HCT116 (cell line): ENCODE measurements around the gene TSC22D4. TPM values are rescaled to one million over a fixed set of nuclear protein-coding genes. Genes with fewer than 3 reads are reported as not detected.
A peak's percentile ranks its signal among the peaks of the same experiment; 100 is the strongest.
"Not testable (repeated sequence)": the region's sequence is repeated elsewhere in the genome, so short reads cannot be mapped to it uniquely, and the experiment has no call there.

ENCODE experiments used
- ATAC-seq: fragments of 200-7000 bp; cut with Tn5 transposase; 2 replicates; pipeline ENCODE4 v1.9.1; 2020; ENCODE audit warnings: mild to moderate bottlenecking, moderate library complexity
- BruUV-seq: library from RNA; stranded (reverse); fragments of 400-500 nt; replicated peaks from 2 replicates; lab custom pipeline; 2021; lab: Mats Ljungman, UMichigan
- CTCF ChIA-PET: fragments of 300-600 bp; sonication (Branson Sonifier 250); formaldehyde crosslinking; loops from one replicate; lab custom pipeline; 2021; ENCODE audit warnings: antibody characterized with exemption; lab: Charles Lee
- POLR2A ChIA-PET: fragments of 300-600, 350-600 bp; sonication (Branson Sonifier 250); formaldehyde crosslinking; loops from one replicate; lab custom pipeline; 2021; ENCODE audit warnings: antibody characterized with exemption; lab: Charles Lee
- RAD21 ChIA-PET, 2 experiments: fragments of 300-600 bp; sonication (Branson Sonifier 250); formaldehyde crosslinking; loops; one replicate each; lab custom pipeline; 2023; ENCODE audit warnings: low total read pairs in 2 of 2; ENCODE audit not compliant: uncharacterized antibody in 2 of 2, unreplicated experiment in 2 of 2, low non-redundant PET in 1 of 2; lab: Charles Lee
- DNase-seq: peaks from one replicate; pipeline ENCODE4 v3.0.0-alpha.2; 2010; ENCODE audit warnings: low read depth, low spot score
- H2AFZ ChIP-seq: fragments of 200-600 bp; shearing (Covaris generic), sonication (generic); 2 replicates; pipeline ENCODE4 v1.6.1; 2017; ENCODE audit warnings: low read depth, mixed run types, mixed read lengths, antibody characterized with exemption, low read length; ENCODE audit not compliant: poor library complexity, severe bottlenecking
- H3K27ac ChIP-seq: 2 replicates; pipeline ENCODE4 v1.5.1; 2012; ENCODE audit warnings: low read depth, low read length
- H3K27me3 ChIP-seq: fragments of 200-600 bp; sonication (generic); 2 replicates; pipeline ENCODE4 v1.6.1; 2016; ENCODE audit warnings: mixed run types, low read length, mixed read lengths; ENCODE audit not compliant: insufficient read depth
- H3K36me3 ChIP-seq, 2 experiments: fragments of 200-500 bp in 1 of 2; fragments of 200-600 bp in 1 of 2; sonication (Bioruptor generic) in 1 of 2; sonication (generic) in 1 of 2; 2 replicates each; pipeline versions ENCODE4 v1.5.1 to v1.6.1; 2014 to 2016; ENCODE audit warnings: low read length in 2 of 2, inconsistent platforms in 1 of 2, mixed read lengths in 1 of 2, mixed run types in 1 of 2; ENCODE audit not compliant: insufficient read depth in 2 of 2, control insufficient read depth in 1 of 2
- H3K4me1 ChIP-seq, 2 experiments: fragments of 200-600 bp in 1 of 2; sonication (generic) in 1 of 2; 2 replicates each; pipeline versions ENCODE4 v1.5.1 to v1.6.1; 2012 to 2017; ENCODE audit warnings: low read length in 2 of 2, inconsistent platforms in 1 of 2, mild to moderate bottlenecking in 1 of 2, mixed read lengths in 1 of 2, mixed run types in 1 of 2, moderate library complexity in 1 of 2; ENCODE audit not compliant: insufficient read depth in 2 of 2, control insufficient read depth in 1 of 2
- H3K4me2 ChIP-seq: fragments of 200-600 bp; sonication (generic); 2 replicates; pipeline ENCODE4 v1.6.1; 2017; ENCODE audit warnings: mixed run types, low read length, mixed read lengths
- H3K4me3 ChIP-seq, 2 experiments: fragments of 200-600 bp in 1 of 2; sonication (generic) in 1 of 2; replicated peaks in 1 of 2; 2 replicates each; pipeline ENCODE4 v1.5.1; 2011 to 2016; ENCODE audit warnings: low read length in 2 of 2, control low read depth in 1 of 2, low read depth in 1 of 2, mild to moderate bottlenecking in 1 of 2, mixed read lengths in 1 of 2, mixed run types in 1 of 2
- H3K79me2 ChIP-seq: fragments of 200-600 bp; sonication (generic); 2 replicates; pipeline ENCODE4 v1.6.1; 2017; ENCODE audit warnings: mild to moderate bottlenecking, mixed run types, low read length, moderate library complexity, mixed read lengths; ENCODE audit not compliant: insufficient read depth
- H3K9ac ChIP-seq: fragments of 200-600 bp; sonication (generic); 2 replicates; pipeline ENCODE4 v1.6.1; 2016; ENCODE audit warnings: low read length, mixed read lengths
- H3K9me2 ChIP-seq: fragments of 200-600 bp; sonication (generic), shearing (Covaris generic); 2 replicates; pipeline ENCODE4 v1.6.1; 2017; ENCODE audit warnings: mixed run types, mild to moderate bottlenecking, moderate library complexity; ENCODE audit not compliant: insufficient read depth
- H3K9me3 ChIP-seq, 2 experiments: fragments of 200-500 bp in 1 of 2; fragments of 200-600 bp in 1 of 2; sonication (Bioruptor generic) in 1 of 2; sonication (generic) in 1 of 2; 2 replicates each; pipeline ENCODE4 v1.6.1; 2014 to 2017; ENCODE audit warnings: low read length in 2 of 2, mixed read lengths in 2 of 2, inconsistent platforms in 1 of 2, low read depth in 1 of 2, mild to moderate bottlenecking in 1 of 2, mixed run types in 1 of 2, moderate library complexity in 1 of 2; ENCODE audit not compliant: control insufficient read depth in 1 of 2, insufficient read depth in 1 of 2
- H4K20me1 ChIP-seq: fragments of 200-600 bp; sonication (generic), shearing (Covaris generic); 2 replicates; pipeline ENCODE4 v1.6.1; 2017; ENCODE audit warnings: mixed run types, mild to moderate bottlenecking, moderate library complexity; ENCODE audit not compliant: insufficient read depth
- CTCF ChIP-seq, 3 experiments: fragments of 200-600 bp in 1 of 3; sonication (generic) in 1 of 3; IDR thresholded peaks in 2 of 3; conservative IDR thresholded peaks in 1 of 3; 2 replicates each; pipeline ENCODE4 v1.5.1; 2012 to 2017; ENCODE audit warnings: low read depth in 2 of 3, low read length in 2 of 3, antibody characterized with exemption in 1 of 3, borderline replicate concordance in 1 of 3, control low read depth in 1 of 3, mild to moderate bottlenecking in 1 of 3, mixed read lengths in 1 of 3, mixed run types in 1 of 3, moderate library complexity in 1 of 3; ENCODE audit not compliant: insufficient read depth in 1 of 3
- EGR1 ChIP-seq: IDR thresholded peaks from 2 replicates; pipeline ENCODE4 v1.6.1; 2012; ENCODE audit warnings: low read depth
- ELF1 ChIP-seq: IDR thresholded peaks from 2 replicates; pipeline ENCODE4 v1.6.1; 2012; ENCODE audit warnings: low read depth, borderline replicate concordance
- EZH2 ChIP-seq: fragments of 200-600 bp; sonication (generic); IDR thresholded peaks from 2 replicates; pipeline ENCODE4 v1.6.1; 2017; ENCODE audit warnings: antibody characterized with exemption, mixed run types
- EZH2phosphoT487 ChIP-seq: fragments of 200-600 bp; IDR thresholded peaks from 2 replicates; pipeline ENCODE4 v1.6.1; 2018; ENCODE audit warnings: antibody characterized with exemption, borderline replicate concordance
- FOSL1 ChIP-seq: IDR thresholded peaks from 2 replicates; pipeline ENCODE4 v1.6.1; 2012; ENCODE audit warnings: low read depth
- JUND ChIP-seq: IDR thresholded peaks from 2 replicates; pipeline ENCODE4 v1.6.1; 2012
- SP1 ChIP-seq: IDR thresholded peaks from 2 replicates; pipeline ENCODE4 v1.6.1; 2012; ENCODE audit warnings: low read depth
- SRF ChIP-seq: IDR thresholded peaks from 2 replicates; pipeline ENCODE4 v1.6.1; 2012; ENCODE audit warnings: low read depth
- TCF7L2 ChIP-seq: IDR thresholded peaks from 2 replicates; pipeline ENCODE4 v1.7.0; 2011; ENCODE audit warnings: borderline replicate concordance, inconsistent platforms; ENCODE audit not compliant: insufficient read depth, insufficient read length; ENCODE audit errors: extremely low read depth
- YY1 ChIP-seq: IDR thresholded peaks from 2 replicates; pipeline ENCODE4 v1.6.1; 2011; ENCODE audit warnings: low read length, low read depth, moderate library complexity, mild to moderate bottlenecking; ENCODE audit not compliant: insufficient replicate concordance; ENCODE audit errors: extremely low read depth
- ZFX ChIP-seq: fragments of 450-650 bp; IDR thresholded peaks from 2 replicates; pipeline ENCODE4 v1.6.1; 2017
- ZNF274 ChIP-seq: fragments of 200-500 bp; sonication (Bioruptor generic); IDR thresholded peaks from 2 replicates; pipeline ENCODE4 v1.6.1; 2014; ENCODE audit warnings: mild to moderate bottlenecking, low read depth, low read length, inconsistent platforms
- intact Hi-C: fragments of 100-400 bp; cut with micrococcal nuclease; formaldehyde crosslinking; loops from 2 replicates; pipeline ENCODE4 v1.10.0; 2022
- total RNA-seq: library from RNA; stranded (reverse); gene quantifications from one replicate; pipeline ENCODE4 v1.2.1, GENCODE V29; 2021; ENCODE audit not compliant: unreplicated experiment

TSC22D4 gene
- total RNA-seq, 1 experiment from 2014 or later, result 36.9 TPM

- ATAC-seq, DNase-seq, RAD21 ChIA-PET, BruUV-seq, H4K20me1 ChIP-seq, H3K9me2 ChIP-seq, intact Hi-C loops, H3K79me2 ChIP-seq, H3K36me3 ChIP-seq, CTCF ChIA-PET, H3K27me3 ChIP-seq, H3K9me3 ChIP-seq: not testable (repeated sequence)
- Histone ChIP-seq H3K4me3 (peak overlapping the region in 1 of 2 experiments; percentile 60; a peak in 1 of 4 replicates), H2AFZ (peak overlapping the region; percentile 89), H3K9ac (peak overlapping the region; percentile 65), H3K27ac (peak overlapping the region; percentile 83), H3K4me2 (peak overlapping the region; percentile 94), H3K4me1 (peaks cover 29 to 56% of the 10 kb centered on the region in 2 experiments)
- POLR2A ChIA-PET, result interaction anchor here (1.4 kb wide), 1 partner anchor 82 kb away, joined by 3 read pairs; the partner anchor contains the start of gene FBXO24
Measured at GRCh38 chr7:100504031-100504430, 25.0 kb upstream of the TSC22D4 start.

- peaks cover 27 to 39% of the 10 kb centered on the region in 2 experiments for H3K4me1 ChIP-seq
- H3K27ac ChIP-seq, H3K27me3 ChIP-seq, H3K9me2 ChIP-seq, H4K20me1 ChIP-seq, H3K9ac ChIP-seq, H3K9me3 ChIP-seq, H3K4me3 ChIP-seq, H3K36me3 ChIP-seq, CTCF ChIA-PET, BruUV-seq, H3K79me2 ChIP-seq, RAD21 ChIA-PET, intact Hi-C loops, DNase-seq, H3K4me2 ChIP-seq, H2AFZ ChIP-seq, POLR2A ChIA-PET, ATAC-seq: not testable (repeated sequence)
Measured at GRCh38 chr7:100500743-100501142, 21.7 kb upstream of the TSC22D4 start.

GRCh38 chr7:100496509-100496908, 17.5 kb upstream of the TSC22D4 start:
- Histone ChIP-seq H3K4me2 (no peak overlapping the region), H3K9me2 (no peaks in the 10 kb centered on the region), H3K4me3 (no peak overlapping the region), H3K27me3 (no peaks in the 10 kb centered on the region), H3K27ac (no peak overlapping the region), H4K20me1 (no peaks in the 10 kb centered on the region), H3K9me3 (no peaks in the 10 kb centered on the region), H3K4me1 (peaks cover 0 to under 1% of the 10 kb centered on the region in 2 experiments; a peak in 1 of 4 replicates), H2AFZ (no peak overlapping the region), H3K9ac (no peak overlapping the region), H3K79me2 (no peaks in the 10 kb centered on the region), H3K36me3 (no peaks in the 10 kb centered on the region)
- ChIA-PET RAD21 (interaction anchor here in 1 of 2 experiments (0.6 kb wide), 1 partner anchor 145 kb away, joined by 3 read pairs; no protein-coding TSS in a partner anchor), POLR2A (interaction anchor here (0.8 kb wide), 1 partner anchor 9 kb away, joined by 3 read pairs; no protein-coding TSS in a partner anchor), CTCF (interaction anchor here (1.0 kb wide), 1 partner anchor 14 kb away, joined by 5 read pairs; no protein-coding TSS in a partner anchor)
- BruUV-seq, result no TSS peak
- no peak for ATAC-seq
- intact Hi-C loops, result no loop called here
- DNase-seq, result no peak
- TF ChIP-seq EGR1 (no peak), YY1 (no peak), CTCF (IDR thresholded peaks at IDR 0.05 in 2 of 3, conservative IDR thresholded peaks at IDR 0.05 in 1 of 3; ENCODE audit: borderline replicate concordance in 1 of 3, insufficient read depth in 1 of 3, low read depth in 2 of 3, low read length in 2 of 3) (no peak), ZNF274 (no peak), SRF (no peak), ZFX (no peak), JUND (no peak), TCF7L2 (no peak), ELF1 (no peak), EZH2 (no peak), SP1 (no peak), EZH2phosphoT487 (no peak), FOSL1 (no peak)
